Measurements from ENCODE around the gene GADD45A. TPM values are rescaled to one million over a fixed set of nuclear protein-coding genes. Genes with fewer than 3 reads are reported as not detected.
"Not testable (repeated sequence)": the region's sequence is repeated elsewhere in the genome, so short reads cannot be mapped to it uniquely, and the experiment has no call there.

Gene GADD45A
- total and polyA plus RNA-seq, 4 donors, result 26.3 to 57.9 (median 33.4) TPM

GRCh38 chr1:67655581-67655980 is 29.4 kb upstream of the GADD45A start:
- WGBS, result 71% methylated on average over 2 of the region's 2 CpGs
- H3K9ac ChIP-seq (ENCODE audit: low read depth in 1 of 2, low read length in 2 of 2), result no peak overlapping the region
- no peaks in the 10 kb centered on the region for H3K27me3 ChIP-seq (ENCODE audit: control insufficient read depth in 4 of 4, insufficient read depth in 4 of 4, low read length in 3 of 4)
- H3K4me3 ChIP-seq (ENCODE audit: low read depth in 1 of 3, low read length in 3 of 3), result no peak overlapping the region
- TF ChIP-seq GABPA (IDR thresholded peaks at IDR 0.05 in 1 of 2, conservative IDR thresholded peaks at IDR 0.05 in 1 of 2) (no peak), ATF3 (IDR thresholded peaks at IDR 0.05) (no peak), SP1 (IDR thresholded peaks at IDR 0.05) (no peak), HNF4G (IDR thresholded peaks at IDR 0.05) (no peak), YY1 (IDR thresholded peaks at IDR 0.05) (no peak), FOXA1 (IDR thresholded peaks at IDR 0.05) (no peak), EGR1 (IDR thresholded peaks at IDR 0.05; ENCODE audit: low read depth in 2 of 2) (no peak), FOXA2 (IDR thresholded peaks at IDR 0.05) (no peak), ZBTB33 (IDR thresholded peaks at IDR 0.05) (no peak), TAF1 (conservative IDR thresholded peaks at IDR 0.05) (no peak), RXRA (IDR thresholded peaks at IDR 0.05) (no peak), HNF4A (conservative IDR thresholded peaks at IDR 0.05) (no peak), CTCF (IDR thresholded peaks at IDR 0.05; ENCODE audit: low read depth, low read length, missing input control) (no peak), RAD21 (IDR thresholded peaks at IDR 0.05) (no peak), NR2F2 (IDR thresholded peaks at IDR 0.05) (no peak), REST (IDR thresholded peaks at IDR 0.05) (no peak), JUND (IDR thresholded peaks at IDR 0.05) (no peak), MAX (IDR thresholded peaks at IDR 0.05) (no peak)
- H3K27ac ChIP-seq (ENCODE audit: low read depth in 1 of 2, low read length in 2 of 2), result no peak overlapping the region
- H3K9me3 ChIP-seq (ENCODE audit: control insufficient read depth in 4 of 4, low read length in 3 of 4), result no peaks in the 10 kb centered on the region
- no peaks in the 10 kb centered on the region for H3K4me1 ChIP-seq (ENCODE audit: control insufficient read depth in 4 of 4, insufficient read depth in 4 of 4, low read length in 3 of 4)
- DNase-seq (ENCODE audit: low spot score), result no peak
- H3K36me3 ChIP-seq (ENCODE audit: control insufficient read depth in 4 of 4, insufficient read depth in 3 of 4, low read depth in 1 of 4, low read length in 3 of 4), result no peaks in the 10 kb centered on the region

- H3K27me3 ChIP-seq (ENCODE audit: control insufficient read depth in 4 of 4, insufficient read depth in 4 of 4, low read length in 3 of 4); H3K27ac ChIP-seq (ENCODE audit: low read depth in 1 of 2, low read length in 2 of 2); H3K4me1 ChIP-seq (ENCODE audit: control insufficient read depth in 4 of 4, insufficient read depth in 4 of 4, low read length in 3 of 4); H3K9me3 ChIP-seq (ENCODE audit: control insufficient read depth in 4 of 4, low read length in 3 of 4); H3K4me3 ChIP-seq (ENCODE audit: low read depth in 1 of 3, low read length in 3 of 3); H3K9ac ChIP-seq (ENCODE audit: low read depth in 1 of 2, low read length in 2 of 2); H3K36me3 ChIP-seq (ENCODE audit: control insufficient read depth in 4 of 4, insufficient read depth in 3 of 4, low read depth in 1 of 4, low read length in 3 of 4); DNase-seq (ENCODE audit: low spot score): not testable (repeated sequence)
- WGBS, result 95% methylated on average over 1 of the region's 1 CpG
These were observed 27.8 kb upstream of the GADD45A start for GRCh38 chr1:67657152-67657551.
